GM21367 (cell line): Measurements from ENCODE around the gene ABCC1.
"Not testable (repeated sequence)": the region's sequence is repeated elsewhere in the genome, so short reads cannot be mapped to it uniquely, and the experiment has no call there.

Source experiments
- ATAC-seq: cut with Tn5 transposase; IDR thresholded peaks from one replicate; pipeline ENCODE4 v1.9.1; 2021; ENCODE audit not compliant: unreplicated experiment

Gene ABCC1

DNA sequence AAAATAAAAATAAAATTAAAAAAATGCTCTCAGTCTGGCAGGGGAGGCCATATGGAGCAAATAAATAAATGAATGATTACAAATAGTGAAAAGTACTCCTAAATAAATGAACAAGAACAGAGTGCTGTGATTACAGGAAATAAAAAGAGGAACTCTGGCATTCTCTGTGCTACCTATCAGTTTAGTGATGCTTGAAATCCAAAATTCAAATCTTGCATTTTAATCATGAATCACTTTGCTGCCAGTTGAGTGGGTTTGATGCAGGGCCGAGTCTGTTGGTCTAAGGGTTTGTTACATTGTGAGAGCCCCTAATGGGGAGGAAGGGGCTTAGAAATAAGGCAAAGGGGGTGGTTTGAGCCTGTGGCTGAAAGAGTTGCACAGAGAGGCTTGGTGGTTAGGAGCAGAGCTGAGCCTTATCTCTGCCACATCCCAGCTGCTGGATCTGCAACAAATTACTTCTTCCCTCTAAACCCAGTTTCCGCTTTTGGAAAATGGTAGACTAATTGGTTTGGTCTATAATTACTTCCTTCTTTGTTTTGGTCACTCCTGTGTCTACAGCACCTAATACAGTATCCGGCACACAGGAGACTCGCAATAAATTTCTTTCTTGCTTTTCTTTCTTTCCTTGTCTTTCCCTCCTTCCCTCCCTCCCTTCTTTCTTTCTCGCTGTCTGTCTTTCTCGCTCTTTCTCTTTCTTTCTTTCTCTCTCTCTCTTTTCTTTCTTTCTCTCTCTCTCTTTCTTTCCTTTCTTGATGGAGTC lies 6.3 kb upstream of the ABCC1 start:
- no peak for ATAC-seq

DNA sequence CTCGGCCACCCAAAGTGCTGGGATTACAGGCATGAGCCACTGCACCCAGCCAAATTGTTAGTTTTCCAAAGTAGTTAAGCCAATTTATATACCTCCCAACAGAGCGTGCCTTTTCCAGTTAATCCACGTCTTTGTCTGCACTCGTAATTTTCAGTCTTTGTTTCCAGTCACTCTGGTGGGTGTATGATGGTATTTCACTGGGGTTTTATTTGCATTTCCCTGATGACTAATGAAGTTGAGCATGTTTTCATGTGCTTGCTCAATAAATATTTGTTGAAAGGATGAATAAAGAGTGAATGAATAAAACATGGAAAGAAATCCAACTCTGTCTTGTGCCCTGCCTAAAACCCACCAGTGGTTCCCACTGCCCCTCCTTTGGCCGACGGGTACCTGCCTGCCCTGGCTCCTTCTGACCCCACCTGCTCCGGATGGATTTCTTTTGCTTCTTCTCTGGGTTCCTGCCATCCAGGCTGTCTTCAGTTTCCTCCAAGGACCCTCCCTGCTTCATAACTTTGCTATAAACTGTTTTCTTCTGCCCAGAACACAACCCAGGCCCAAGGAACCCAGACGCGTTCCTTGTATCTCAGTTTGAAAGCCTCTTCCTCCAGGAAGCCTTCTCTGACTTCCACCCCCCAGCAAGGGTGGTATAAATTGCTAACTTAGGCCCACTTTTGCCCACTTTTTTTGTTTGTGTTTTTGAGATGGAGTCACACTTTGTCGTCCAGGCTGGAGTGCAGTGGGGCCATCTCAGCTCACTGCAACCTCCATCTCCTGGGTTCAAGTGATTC lies 3.0 kb upstream of the ABCC1 start:
- no peak for ATAC-seq

DNA sequence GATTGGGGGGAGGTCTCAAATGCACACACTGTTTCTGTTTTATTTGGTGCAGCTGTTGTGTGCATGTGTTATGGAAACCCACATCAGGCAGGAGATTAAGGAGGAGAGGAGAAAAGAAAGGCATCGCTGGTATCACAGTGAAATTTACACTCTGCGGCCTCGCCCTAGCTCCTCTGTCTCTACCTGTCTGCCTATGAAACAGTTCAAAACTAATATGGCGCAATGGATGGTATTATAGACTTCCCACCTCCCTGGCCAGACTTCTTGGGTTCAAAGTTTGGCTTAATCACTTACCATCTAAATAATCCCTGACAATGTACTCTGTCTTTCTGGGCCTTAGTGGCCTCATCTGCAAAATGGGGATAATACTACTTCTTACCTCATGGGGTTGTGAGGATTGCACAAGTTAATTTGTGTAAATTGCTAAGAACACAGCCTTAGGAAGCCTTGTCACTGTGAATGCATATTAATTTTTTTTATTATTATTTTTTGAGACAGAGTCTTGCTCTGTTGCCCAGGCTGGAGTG lies 1.4 kb upstream of the ABCC1 start:
- ATAC-seq, result no peak

DNA sequence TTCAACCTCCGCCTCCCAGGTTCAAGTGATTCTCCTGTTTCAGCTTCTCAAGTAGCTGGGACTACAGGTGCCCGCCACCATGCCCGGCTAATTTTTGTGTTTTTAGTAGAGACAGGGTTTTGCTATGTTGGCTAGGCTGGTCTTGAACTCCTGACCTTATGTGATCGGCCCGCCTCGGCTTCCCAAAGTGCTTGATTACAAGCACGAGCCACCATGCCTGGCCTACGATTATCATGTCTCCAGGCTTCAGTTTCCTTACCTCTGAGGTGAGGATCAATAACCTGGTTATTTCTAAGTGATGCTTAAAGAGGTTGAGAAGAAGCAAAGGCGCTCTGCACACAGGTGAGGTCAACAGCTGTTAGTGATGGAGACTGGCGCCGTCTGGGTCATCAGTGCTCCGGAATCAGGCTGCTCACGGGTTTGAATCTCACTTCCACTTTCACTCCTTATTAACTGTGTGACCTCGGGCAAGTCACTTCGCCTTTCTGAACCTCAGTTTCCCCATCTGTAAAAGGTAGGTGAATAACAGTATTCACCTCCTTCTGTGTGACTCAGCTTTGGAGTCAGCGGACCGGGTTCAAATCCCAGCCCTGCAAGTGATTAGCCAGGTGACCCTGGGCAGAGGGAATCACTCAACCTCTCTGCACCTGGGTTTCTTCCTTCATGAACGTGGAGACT lies 745 bp upstream of the ABCC1 start:
- ATAC-seq, result no peak

DNA sequence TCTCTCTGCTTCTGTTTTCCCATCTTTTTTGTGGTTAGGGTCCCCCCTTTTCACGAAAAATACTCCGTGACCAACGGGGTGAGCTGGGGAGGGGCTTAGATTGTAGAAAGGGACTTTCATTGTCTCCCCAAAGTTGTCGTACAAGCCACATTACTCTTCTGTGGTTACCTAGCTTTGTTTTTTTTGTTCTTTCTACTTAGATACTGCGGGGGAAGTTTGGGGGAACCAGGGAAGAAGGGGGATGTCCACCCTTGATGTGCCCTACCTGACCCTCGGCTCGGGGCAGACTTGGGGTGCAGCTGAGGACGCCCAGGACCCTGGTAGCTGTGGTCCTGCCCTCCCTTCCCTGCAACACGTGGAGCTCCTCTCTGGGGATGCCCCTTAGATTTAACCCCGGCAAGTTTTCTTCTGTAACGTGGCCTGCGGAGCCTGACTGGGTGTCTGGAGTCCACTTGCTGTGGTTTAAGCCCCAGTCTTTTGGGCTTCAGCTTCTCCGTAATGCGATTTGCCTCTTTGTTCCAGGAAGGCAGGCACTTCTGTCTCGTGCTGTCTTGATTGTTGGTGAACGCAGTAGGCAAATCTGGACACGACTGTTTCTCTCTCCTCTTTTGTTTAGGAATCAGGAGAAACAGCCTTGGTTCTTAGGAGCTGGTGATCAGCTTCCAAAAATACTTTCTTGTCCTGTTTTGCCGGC lies 892 bp downstream of the ABCC1 start:
- ATAC-seq, result no peak

DNA sequence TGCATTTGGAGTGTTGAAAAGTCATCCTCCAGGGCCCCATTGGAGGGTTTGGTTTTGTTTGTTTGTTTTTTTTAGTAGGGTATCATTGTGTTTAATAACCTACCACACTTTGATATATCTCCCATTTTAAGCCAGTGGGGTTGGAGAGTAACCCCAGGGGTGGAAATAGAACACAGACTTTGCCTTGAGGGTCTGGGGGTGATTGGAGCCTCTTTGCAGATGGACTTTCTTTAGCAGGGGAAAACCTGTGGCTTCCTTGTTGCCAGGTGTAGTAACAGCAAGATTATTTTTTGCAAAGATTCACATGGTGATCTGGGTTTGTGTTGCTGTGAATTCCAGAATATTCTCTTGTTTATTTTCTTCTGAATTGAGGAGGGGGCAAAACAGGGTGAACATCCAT lies 1.5 kb downstream of the ABCC1 start:
- ATAC-seq, result no peak

DNA sequence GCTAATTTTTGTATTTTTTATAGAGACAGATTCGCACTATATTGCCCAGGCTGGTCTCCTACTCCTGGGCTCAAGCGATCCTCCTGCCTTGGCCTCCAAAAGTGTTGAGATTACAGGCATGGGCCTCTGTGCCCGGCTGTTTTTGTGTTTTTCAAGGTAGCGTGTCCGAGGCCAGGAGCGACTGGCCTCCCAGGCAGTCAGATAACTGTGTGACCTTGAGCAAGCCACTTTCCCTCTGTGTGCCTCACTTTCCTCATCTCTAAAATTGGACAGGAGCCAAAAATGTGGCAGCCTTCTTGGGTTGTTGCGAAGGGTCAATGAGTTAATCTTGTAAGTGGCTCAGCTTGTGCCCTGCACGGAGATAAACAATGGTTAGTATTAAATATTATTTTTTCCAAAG lies 2.4 kb downstream of the ABCC1 start:
- ATAC-seq, result no peak

DNA sequence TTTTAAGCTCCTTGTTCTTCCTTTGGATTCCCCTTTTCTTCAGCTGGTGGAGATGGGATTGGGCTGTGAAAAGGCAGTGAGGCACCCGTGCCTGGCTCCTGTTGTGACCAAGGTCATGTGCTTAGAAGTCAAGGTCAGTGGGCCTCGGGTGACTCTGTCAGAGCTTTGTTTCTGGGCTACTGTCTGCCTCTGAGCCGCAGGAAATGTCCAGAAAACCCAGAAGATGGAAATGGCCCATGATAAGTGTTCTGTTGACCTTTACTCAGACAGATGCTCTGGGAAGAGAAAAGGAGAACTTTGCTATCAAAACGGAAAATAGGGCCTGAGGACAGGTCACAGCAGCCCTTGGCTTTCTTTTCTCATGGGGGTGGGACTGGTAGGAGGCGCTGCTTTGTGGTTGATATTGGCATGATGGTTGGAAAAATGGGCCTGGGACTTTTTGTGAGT lies 2.9 kb downstream of the ABCC1 start:
- no peak for ATAC-seq

DNA sequence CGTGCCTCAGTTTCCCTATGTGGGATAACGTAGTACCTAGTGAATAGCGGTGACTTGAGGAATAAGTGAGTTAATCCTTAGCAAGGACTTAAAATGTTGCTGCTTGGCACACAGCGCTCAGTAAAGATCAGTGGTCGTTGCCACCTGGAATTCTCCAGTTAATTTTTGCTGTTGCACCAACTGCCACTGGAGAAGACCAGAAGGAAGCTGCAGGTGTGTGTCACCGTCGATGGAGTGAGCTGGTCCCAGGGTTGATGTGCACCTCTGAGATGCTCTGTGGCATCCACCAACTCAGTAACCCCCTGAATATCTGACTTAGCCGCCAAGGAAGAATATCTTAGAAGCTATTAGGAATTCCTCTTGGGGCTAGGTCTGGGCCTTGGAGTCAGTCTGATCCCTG lies 4.1 kb downstream of the ABCC1 start:
- ATAC-seq, result no peak

DNA sequence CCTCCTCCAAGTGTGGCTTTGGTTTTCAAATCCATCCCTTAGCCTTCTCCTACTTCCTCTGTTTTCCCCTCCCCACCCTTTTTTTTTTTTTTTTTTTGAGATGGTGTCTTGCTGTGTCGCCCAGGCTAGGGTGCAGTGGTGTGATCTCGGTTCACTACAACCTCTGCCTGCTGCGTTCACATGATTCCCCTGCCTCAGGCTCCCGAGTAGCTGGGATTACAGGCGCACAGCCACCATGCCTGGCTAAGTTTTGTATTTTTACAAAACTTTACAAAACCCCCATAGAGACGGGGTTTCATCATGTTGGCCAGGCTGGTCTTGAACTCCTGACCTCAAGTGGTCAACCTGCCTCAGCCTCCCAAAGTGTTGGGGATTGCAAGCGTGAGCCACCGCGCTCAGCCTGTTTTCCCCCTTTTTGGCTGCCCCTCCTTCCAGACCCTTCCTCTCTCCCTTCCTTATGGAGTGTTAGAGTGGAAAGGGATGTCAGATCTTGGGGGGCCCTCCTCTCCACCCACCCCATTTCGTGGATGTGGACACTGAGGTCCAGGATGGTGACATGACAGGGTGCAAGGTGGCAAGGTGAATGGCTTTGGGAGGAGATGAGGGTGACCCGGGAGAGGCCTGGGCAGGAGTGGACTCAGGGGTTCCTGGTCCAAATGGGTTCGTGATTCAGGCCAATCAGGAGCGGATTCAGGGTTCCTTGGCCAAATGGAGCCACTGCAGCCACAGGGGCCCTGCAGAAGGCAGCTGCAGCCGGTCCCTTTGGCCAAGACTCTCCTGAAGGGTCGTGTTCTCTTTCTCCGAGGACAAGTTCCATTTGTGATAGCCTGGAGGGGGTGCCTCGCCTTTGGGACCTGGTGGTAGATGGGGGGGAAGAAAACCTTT lies 4.8 kb downstream of the ABCC1 start:
- no peak for ATAC-seq

DNA sequence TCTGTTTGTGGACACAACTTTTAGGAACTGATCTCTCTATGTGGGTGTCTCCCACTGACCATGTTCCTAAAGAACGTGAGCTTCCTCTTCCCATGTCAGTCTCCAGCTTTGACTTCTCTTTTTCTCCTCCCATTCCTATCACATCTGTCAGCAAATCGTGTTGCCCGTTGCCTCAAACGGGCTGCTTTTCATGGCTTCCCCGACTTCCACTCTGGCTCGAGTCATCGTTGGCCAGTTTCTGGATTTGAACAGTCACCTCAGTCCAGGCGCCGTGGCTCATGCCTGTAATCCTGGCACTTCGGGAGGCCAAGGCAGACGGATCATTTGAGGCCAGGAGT lies 5.4 kb downstream of the ABCC1 start:
- no peak for ATAC-seq

DNA sequence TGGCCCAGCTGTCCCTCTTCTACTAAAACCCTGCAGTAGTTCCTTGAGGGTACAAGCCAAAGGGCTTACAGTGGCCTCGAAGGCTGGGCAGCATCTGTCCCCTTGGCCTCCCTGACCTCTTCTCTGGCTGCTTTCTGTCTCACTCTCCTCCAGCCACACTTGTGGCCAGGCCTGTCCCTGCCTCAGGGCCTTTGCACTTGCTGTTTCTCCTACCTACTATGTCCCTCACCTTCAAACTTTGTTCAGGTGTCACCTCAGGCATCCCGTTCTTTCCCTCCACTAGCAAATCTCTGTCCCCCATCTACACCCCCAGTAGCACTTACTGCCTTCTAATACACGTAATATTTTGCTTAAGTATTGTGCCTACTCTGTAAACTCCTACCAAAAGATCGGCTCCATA lies 6.0 kb downstream of the ABCC1 start:
- ATAC-seq, result no peak

DNA sequence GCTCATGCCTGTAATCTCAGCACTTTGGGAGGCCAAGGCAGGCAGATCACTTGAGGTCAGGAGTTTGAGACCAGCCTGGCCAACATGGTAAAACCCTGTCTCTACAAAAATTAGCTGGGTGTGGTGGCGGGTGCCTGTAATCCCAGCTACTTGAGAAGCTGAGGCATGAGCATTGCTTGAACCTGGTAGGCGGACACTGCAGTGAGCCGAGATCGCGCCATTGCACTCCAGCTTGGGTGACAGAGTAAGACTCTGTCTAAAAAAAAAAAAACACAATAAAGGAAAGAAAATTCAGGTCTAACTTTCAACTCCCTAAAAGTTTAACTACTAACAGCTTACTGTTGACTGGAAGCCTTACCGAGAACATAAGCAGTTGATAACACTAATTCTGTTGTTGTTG lies 6.7 kb downstream of the ABCC1 start:
- not testable (repeated sequence) for ATAC-seq

DNA sequence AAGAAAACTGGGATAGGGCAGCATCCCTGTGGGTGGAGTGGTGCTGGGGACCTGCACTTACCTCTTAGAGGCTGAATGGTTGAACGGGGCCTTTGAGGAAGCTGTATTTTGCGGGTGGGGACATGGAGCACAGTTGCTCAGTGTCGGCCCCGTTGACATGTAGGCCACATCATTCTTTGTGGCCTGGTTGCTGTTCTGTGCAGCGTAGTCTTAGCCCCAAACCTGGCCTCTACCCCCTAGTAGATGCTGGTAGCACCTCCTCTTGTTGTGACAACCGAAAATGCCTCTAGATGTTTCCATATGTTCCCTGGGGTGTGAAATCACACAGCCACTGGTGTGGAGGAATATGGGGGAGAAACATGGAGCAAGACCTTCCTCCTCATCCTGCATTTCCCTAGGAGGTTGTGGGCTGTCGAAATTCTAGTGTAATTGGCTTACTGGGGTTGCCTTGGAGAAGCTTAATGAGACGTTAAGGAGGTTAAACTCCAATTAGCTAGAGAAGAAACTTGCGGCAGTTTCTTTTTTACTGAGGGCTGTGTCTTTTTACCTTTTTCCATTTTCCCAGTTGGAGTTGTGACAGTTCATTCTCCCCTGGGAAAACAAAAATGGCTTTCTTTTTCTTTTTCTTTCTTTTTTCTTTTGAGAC lies 9.4 kb downstream of the ABCC1 start:
- ATAC-seq, result no peak

DNA sequence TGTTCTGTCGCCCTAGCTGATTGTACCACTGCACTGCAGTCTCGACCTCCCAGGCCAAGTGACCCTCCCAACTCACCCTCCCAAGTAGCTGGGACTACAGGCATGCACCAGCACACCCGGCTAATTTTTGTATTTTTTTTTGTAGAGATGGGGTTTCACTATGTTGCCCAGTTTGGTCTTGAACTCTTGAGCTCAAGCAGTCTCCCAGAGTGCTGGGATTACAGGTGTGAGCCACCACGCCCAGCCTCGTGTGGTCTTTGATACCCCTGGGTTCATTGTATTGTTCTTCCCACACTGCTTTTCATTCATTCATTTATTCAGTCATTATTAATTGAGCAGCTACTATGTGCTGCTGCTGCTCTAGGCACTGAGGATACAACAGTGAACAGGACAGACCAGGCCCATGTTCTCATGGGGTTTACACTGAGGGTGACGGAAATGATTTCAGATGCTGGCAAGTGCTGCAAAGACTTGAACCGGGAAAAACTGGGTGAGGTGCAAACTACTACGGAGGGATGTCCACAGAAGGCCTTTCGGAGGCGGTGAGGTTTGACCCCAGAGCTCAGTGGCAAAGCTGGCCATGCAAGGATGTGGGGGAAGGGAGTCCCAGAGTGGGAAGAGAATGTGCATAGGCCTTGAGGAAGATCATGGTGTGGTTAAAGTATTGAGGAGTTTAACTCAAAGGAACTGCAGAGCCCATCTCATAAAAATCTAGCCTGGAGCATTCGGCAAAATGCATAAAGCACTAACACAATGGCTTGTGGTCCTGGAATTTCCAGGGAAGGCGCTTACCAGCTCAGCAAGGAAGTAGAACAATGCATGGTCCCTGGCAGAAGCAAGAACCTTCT lies 10.9 kb downstream of the ABCC1 start:
- no peak for ATAC-seq

DNA sequence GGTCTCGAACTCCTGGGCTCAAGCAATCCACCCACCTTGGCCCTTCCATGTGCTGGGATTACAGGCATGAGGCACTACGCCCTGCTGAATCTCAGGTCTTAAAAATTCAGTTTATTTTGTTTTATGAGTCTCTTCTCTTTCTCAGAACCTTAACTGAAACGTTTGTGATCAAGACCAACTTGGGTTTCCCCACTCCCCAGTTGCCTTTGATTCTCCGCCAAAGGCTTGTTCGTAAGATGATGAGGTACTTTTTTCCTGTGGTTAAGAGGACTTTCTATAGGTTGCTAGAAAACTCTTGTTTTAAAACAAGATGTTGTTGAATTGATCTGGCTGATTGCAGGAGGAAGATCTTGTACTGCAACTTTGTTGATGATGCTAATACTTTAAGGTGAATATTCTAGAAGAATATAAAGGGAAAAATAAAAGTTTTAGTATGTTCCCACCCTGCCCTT lies 11.7 kb downstream of the ABCC1 start:
- no peak for ATAC-seq

DNA sequence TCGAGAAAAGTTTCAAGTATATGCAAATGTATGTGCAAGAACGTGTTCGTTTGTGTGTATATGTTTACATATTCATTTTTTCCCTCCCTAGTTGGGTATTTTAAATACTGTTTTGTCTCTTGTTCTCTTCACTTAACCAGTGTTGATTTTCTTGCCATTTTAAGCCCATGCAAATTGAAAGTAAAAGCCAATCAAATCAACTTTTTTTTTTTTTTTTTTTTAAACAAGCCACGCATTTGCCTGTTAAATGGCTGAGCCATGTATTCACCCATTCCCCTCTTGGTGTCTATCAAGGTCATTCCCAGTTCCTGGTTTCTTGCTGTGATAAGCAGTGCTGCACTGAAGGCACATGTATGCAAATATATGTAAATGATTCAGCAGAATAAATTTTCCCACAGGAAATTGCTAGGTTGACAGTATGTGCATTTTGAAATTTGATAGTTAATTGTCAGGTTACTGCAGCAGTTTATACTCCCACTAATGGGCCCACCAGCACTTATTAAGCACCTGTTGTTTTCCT lies 12.2 kb downstream of the ABCC1 start:
- ATAC-seq, result no peak

DNA sequence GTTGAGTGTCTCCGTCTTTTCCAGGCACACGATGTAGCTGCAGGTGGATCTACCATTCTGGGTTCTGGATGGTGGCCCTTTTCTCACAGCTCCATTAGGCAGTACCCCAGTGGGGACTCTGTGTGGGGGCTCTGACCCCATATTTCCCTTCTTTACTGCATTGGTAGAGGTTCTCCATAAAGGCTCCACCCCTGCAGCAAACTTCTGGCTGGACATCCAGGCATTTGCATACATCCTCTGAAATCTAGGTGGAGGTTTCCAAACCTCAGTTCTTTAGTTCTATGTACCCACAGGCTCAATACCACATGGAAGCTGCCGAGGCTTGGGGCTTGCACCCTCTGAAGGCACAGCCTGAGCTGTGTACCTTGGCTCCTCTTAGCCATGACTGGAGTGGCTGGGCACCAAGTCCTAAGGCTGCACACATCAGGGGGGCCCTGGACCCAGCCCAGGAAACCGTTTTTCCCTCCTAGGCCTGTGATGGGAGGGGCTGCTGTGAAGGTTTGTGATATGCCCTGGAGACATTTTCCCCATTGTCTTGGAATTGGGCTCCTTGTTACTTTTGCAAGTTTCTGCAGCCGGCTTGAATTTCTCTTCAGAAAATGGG lies 14.0 kb downstream of the ABCC1 start:
- ATAC-seq, result no peak
